SKM-1 (cell line): ENCODE measurements around the gene SLCO4A1.
A peak's percentile ranks its signal among the peaks of the same experiment; 100 is the strongest.

Experiments
- DNase-seq: peaks from one replicate; lab custom pipeline; 2025; ENCODE audit not compliant: unreplicated experiment; lab: John Stamatoyannopoulos, UW

The SLCO4A1 gene

DNA sequence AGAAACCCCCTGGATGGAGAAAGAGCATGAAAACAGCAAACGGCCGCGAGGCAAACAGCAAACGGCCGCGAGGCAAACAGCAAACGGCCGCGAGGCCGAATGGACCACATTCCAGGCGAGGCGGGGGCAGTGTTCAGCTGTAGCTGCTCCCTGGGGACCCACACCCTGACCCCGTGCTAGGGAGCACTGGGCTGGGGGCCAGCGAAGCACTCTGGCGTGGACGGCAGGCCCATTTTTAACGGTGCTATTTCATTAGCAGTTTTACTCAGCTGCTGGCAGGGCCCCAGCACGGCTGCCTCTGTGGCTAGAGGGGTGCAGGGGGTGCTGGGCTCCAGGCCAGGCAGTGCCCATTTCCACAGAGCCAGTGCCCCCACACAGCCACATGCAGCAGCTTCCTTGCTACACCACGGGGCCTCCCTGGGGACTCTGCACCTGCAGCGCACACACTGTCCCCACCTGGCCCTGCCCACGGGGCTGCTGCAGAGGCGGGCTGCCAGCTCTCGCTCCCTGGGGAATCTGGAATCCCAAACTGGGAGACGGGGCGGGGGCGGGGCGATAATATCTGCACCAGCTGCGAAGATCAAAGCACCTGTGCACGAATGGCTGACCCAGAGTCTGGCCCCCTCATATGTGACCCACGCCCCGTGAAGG lies 35.6 kb upstream of the SLCO4A1 start:
- DNase-seq: no peak

DNA sequence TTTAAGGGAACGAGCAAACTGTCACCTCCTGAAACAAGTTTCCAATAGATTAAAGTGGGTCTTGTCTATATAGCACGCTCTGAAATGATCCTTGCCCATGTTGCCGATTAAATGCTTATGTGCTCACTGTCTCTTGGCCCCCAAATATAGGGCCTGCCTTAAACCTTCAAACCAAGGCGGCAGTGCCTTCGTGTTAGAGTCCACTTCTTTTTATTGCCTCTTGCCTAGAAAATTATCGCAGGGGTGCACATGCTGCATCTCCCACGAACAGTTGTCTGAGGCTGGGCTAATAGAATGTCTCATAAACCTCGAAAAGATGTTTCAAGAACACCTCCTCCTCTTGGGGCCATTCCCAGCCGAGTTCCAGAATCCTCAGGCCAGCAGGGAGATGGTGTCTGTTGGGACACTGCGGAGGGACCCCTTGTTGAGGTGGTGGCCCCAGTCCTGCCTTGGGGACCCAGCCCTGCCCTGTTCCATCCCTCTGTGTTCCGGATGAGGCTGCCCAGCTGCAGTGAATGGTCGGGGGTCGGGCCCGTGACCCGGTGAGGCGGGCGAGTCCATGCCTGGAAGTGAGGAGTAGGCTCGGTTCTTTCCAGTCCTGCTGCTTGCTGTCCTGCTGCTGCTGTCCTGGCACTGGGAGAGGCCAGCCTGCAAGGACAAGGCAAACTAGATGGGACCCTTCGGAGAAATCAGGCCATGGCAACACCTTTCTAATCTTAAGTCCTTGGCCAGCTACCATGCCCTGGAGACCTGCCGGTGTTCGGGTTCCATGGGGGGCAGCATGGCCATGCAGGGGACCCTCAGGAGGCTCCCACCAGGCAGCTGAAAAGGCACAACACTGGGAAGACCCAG lies 34.7 kb upstream of the SLCO4A1 start:
- no peak for DNase-seq

DNA sequence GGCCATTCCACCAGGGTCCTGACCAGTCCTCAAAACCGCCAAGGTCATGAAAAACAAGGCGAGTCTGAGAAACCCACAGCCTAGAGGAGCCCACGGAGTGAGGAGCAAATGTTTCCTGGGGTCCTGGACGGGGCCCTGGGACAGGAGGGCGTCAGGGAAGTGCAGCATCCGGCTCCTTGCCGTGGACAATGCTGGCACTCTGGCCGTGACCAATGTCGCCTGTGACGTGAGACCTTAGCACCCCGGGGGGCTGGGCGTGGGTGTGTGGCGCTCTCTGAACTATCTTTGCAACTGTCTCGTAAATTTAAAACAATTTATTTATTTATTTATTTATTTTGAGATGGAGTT lies 34.1 kb upstream of the SLCO4A1 start:
- DNase-seq: no peak

DNA sequence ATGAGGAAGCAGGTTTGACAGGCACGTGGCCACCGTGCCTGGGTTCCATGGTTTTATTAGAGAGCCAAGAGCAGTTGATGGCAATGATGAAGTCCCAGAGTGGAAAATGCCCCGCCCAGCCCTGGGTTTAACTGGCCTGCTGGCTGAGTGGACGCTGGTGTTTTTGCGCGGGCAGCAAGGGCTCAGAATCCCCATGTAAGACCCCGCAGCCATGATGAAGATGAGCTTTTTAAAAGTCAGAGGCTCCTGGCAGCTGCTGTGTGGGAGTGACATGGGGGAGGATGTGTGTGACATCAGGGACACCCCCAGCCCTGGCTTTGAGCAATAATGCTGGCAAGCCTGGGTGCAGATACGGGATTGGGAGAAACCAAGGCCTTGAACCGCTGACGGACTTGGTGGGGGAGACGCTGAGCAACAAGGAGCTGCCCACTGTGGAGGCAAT lies 33.0 kb upstream of the SLCO4A1 start:
- no peak for DNase-seq

DNA sequence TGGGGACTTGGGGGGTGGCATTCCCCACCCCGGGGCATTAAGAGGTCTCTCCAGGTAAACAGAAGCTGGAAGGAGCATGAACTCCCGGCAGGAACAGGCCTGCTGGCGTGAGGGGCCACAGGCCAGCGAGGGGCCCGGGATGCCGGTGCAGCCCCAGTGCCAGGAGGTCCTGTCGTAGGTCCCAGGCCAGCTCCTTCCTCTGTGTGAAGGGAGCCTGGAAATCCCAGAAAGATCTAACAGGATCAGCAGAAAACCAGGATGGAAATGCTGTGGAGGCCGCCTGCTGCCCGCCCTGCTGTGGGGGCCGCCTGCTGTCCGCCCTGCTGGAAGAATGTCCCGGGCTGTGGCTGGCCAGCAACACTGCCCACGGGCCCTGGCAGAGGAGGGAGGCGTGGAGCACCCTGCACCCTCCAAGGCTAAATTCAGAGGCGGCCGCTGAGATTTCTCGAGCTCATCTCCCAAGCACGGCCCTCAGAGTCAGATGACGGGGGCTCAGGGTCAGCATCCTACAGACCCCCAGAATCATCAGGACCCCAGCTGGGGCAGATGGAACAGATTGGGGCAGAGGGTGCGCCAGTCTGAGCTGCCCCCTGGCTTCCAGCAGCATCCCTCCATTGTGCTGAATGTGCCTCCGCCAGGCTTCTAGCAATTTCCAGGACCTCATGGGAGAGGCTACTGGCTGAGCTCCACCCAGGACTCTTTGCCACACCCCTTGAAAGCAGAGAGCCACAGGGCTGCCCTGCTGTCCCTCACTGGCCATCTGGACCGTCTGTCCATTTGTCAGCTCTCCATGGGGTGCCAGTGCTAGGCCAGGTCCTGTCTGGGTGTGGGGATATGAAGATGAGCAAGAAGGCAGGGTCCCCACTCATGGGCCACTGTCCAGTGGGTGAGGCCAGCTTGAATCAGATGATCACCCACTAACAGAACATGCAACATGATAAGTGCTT lies 32.2 kb upstream of the SLCO4A1 start:
- no peak for DNase-seq

DNA sequence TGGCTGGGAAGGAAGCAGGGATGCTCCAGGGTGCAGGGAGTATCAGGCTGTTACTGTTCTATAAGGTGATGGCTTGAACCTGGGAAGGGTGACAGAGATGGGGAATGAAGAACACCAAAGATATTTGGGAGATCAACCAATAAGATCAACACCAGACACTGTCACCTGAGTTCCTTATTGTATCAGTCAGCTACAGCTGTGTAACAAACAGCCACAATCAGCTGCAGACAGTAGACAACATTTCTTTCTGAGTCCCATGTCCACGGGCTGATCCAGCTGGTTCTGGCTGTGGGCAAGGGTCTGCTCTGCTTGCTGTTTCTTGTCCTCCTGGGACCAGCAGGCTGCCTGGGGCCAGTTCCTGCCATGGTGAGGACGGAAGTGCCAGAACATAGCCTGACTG lies 31.3 kb upstream of the SLCO4A1 start:
- DNase-seq: no peak

DNA sequence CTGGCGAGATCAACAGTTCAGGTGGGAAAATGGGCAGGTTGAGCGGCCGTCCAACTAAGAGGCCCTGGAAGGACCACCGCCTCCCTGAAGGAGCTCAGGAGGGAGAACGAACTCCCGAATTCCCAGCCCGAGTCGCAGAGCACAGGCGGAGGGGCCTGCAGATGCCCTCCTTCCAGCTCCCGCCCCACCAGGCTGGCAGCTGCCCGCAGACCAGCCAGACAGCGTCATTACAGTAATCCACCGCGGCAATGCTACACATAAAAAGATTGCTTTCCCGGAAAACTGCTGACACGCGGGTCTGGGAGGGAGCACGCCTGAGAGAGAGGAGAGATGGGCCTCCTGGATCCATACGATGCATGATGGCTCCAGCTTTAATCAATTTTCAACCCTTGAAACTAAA lies 30.5 kb upstream of the SLCO4A1 start:
- no peak for DNase-seq

DNA sequence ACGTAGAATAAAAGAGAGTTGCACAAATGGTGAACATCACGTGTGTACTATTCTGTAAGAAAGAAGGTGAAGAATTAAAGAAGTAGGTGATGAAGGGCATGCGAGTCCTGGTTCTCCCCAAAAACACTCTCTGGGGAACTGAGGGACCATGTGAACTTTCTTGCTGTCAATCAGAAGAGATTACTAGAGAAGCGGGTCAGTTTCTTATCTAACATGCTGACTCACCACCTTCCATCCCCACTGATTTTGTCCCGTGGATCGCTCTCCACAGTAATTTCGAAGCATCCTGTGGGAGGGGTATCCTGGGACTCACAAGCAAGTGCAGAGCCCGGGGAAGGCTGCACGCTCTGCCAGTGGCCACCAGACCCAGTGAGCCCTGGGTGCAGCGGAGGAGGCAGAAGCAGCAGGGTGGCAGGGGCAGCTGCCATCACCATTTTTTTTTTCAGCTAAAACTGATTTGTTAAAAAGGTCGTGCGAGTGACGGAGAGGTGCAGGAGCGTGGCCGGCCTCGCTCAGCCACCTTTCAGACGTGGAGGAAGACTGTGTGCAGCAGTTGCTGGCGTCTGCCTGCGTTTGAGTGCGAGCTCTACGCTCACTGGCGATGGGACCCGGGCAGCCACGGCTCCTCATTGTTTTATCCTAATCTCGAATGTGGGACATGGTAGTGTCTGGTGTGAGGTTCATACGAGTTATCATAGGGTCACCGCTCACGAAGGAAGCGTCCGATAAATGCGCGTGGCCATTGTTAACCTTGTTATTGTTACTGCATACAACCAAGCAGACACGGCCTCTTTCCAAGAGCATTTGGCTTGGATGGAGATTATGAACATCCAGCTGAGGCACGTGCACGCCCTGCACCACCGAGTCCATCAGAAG lies 28.0 kb upstream of the SLCO4A1 start:
- DNase-seq: no peak

DNA sequence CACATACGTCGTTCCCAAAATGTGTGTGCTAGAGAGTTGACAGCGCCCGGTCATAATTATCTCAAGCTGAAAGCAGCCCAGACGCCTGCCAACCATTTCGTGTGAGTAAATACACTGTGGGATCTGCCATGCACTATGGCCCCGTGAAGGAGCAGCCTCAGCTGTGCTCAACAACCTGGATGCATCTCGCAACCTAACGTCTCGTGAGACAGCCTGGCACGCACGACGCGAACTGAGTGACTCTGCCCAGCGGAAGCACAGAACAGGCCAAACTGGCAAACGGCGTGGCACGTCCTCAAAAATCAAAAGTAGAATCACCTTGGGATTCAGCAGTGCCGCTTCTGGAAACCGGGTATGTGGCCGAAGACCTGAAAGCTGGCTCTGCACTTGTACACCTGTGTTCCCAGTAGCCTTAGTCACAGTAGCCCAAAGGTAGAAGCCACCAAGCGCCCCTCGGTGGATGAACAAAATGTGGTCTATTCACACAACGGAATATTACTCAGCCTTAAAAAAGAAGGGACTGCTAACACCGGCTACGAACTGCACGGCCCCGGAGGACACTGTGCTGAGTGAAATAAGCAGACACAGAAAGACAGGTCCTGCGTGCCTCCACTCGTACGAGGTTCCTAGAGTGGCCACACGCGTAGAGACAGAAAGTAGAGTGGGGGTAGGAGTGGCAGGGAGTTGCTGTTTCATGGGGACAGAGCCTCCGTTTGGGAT lies 27.2 kb upstream of the SLCO4A1 start:
- DNase-seq: no peak

DNA sequence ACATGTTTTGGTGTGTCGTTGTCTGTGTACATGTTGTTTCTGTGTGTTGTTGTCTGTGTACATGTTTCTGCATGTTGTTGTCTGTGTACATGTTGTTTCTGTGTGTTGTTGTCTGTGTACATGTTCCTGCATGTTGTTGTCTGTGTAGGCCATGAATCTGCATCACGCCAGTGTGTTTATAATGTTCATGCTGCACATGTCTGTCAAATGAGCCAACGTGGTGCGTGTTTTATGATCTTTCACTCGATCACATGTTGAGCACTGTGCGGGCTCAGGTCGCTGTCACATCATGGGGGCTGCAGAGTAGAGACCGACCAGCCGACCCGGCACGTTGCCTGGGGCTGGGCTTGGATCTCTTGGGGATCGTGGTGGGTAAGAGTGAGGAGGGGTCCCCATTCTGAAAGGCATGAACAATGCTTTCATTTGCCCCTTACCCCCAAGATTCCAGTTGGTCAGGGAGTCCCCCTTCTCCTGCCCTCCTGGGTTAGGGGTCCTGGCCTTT lies 26.5 kb upstream of the SLCO4A1 start:
- no peak for DNase-seq

DNA sequence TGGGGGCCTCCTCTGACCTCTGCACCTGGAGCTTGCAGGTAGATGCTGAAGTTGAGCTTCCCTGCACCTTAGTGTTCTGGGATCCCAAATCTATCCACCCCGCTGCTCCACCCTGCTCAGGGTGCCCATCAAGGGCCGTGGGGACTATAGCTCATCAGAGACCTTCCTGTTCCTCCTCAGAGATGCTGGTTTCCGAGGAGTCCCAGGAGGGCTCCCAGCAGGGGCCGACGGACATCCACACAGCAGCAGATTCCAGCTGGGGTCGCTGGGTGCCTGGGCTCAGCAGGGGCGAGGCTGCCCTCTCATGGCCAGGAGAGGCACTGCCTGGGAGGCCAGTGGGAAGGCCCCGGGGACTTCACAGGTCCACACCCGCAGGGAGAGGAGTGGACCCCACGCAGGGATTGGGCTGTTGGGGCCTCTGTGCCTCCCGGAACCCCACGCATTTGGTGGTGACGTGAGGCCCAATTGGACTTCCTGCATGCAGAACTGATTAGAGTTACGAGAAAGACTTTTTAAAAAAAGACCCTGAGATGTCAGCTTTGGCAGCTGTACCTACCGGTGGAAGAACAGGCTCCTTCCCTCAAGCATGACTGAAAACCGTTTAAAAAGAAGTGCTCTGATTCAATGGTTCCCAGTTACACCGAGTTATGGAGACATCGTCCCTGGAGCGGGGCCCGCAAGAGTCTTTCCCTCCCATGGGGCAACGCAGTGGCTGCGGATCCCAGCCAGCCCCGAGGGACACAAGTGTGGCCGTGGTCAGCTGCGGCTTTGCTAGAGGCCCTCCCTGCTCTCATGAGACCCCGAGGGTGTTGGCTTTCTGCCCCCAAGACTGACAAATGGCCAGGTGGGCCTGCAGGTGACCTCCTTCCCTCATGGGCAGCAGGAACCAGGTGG lies 25.3 kb upstream of the SLCO4A1 start:
- peak; percentile 56 for DNase-seq

DNA sequence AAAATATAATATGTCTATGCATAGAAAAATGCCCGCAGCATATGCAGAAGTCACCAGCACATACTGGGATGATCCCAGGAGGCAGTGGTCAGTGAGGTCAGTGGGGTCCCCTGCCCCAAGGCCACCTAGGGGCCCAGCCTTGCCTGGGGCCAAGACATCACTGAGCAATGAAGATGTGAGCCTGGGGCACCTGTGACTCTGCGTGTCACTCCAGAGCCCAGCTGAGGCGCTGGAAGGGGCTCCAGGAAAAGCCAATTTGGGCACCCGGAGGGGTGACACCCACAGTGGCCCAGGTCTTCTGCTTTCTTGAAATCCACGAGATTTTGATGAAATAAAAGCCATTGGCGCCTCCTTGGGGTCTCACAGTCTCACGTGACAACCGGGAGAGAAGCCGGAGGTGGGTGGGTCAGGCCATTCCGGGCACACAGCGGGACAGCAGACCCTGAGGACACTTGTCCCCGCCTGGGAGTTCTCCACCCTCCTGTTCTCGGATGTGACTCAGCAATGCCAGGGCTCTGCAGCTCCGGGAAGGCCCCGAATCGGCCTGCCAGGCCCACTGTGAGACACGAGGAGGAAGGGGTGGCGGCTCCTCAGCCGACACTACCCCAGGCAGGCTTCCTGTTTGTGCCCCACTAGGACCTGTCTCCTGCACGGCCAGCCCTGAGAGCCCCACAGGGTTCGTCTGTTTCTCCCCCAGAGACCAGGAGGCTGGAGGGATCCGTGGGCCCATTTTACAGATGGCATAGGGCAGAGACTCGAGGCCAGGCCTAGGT lies 24.4 kb upstream of the SLCO4A1 start:
- DNase-seq: peak; percentile 15

DNA sequence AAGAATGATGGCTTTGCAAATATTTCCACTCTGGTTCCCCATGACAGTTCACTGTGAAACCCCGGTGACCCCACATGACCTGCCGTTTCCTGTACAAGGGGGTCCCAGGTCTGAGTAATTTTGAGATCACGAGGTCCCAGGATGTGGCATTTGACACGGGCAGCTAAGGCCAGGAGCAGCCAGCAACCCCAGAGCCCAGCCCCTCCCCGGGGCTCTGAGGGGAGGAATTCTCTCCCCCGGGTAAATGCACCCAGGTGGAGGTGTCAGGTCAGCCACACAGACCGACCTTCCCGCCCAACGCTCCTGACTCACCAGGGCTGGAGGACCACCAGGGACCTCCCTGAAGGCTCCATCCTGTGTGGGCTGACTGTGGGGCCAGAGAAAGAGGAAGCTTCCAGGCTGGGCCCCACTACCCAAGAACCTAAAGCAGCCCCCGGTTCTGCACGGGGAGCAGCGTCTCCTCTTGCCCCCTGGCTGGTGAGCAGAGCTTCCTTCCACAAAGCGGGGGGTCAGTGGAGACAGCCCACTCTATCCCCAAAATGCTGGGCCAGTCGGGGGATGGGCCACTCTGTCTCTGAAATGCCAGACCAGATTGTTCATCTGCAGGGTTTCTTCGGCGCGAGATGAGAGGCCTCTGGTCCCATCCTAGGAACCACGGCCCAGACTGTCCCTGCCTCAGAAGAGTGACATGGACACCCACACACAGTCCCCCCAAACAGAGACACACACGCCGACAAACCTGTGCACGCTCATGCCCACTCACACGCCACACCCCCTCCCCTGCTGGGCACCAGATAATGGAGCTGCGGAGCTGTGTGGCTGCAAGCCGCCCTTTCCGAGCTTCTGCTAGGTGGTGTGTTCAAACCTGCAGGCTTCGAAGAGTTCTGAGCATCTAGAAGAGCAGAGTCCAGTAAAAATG lies 23.4 kb upstream of the SLCO4A1 start:
- no peak for DNase-seq

DNA sequence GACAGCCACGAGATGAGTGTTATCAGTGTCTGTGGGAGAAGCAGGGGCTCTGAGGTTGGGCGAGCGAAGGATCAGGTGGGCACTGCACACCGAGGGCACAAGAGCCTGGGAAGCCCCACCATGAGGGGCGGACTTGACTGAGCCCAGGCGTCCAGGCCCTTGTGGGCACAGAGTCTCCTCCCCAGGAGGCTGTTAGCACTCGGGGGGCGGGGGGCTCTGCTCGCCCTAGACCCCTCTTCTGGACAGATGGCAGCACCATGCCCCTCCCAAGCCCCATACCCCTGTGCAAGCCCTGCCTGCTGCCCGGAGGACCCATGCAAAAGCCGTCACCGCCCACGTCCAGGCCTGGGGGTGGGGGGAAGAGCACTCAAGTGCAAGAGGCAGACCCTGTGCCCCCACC lies 21.7 kb upstream of the SLCO4A1 start:
- DNase-seq: no peak

DNA sequence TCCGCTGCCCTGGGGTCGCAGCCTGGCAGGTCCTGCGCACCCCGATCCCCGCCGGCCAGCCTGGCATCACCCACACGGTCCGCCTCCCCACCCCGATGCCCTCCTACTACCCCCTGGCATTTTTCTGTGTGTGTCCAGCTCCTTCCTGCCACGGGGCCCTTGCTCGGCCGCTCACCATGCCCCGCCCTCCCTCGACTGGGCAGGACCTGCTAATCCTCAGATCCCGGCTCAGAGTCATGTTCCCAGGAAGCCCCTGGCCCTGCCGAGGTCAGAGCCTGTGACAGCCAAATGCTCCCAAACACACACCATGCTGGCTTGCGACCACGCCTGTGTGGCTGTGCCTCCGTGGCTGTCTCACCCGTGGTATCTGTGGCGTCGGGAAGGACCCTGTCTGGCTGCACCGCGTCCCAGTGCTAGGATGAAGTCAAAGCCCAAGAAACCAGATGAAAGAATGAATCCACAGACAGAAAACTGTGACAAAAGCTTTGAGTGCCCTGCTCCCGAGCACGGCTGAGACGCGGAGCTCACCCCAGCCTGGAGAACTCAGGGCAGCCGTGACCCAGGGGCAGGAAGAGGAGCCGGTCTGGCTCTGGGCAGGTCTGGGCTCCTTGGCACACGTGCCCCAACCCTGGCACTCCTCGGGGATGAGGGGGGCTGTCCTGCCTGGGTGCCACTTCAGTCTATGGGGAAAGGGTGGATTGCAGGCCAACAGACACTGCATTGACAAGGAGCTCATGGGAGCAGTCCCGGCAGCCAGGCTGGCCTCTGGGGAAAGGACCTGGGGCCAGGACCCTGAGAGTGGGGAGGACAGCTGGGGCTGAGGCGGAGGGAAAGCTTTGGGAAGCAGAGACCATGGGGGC lies 20.8 kb upstream of the SLCO4A1 start:
- DNase-seq: no peak
